MCF 10A (cell line): ENCODE measurements around the gene C4orf51. TPM values are rescaled to one million over a fixed set of nuclear protein-coding genes. Genes with fewer than 3 reads are reported as not detected.
"Not testable (repeated sequence)": the region's sequence is repeated elsewhere in the genome, so short reads cannot be mapped to it uniquely, and the experiment has no call there.

Experiments used
- BruUV-seq: library from RNA; stranded (reverse); fragments of 400-500 nt; replicated peaks from 2 replicates; lab custom pipeline; 2021; lab: Mats Ljungman, UMichigan
- CTCF ChIA-PET: fragments of 300-600 bp; sonication (Branson Sonifier 250); formaldehyde crosslinking; extraction: SDS; loops from one replicate; lab custom pipeline; 2021; ENCODE audit warnings: antibody characterized with exemption, inconsistent platforms; lab: Yijun Ruan, JAX
- POLR2A ChIA-PET: fragments of 300-600, 350-650 bp; sonication (Branson Sonifier 250); formaldehyde crosslinking; extraction: SDS; loops from one replicate; lab custom pipeline; 2020; ENCODE audit warnings: antibody characterized with exemption, inconsistent platforms; lab: Yijun Ruan, JAX
- DNase-seq: peaks from one replicate; pipeline ENCODE4 v3.0.0-alpha.2; 2018; ENCODE audit not compliant: unreplicated experiment
- H3K27ac Mint-ChIP-seq: one replicate; pipeline ENCODE4 v1.8.0; 2022; ENCODE audit warnings: mild to moderate bottlenecking, low read depth, mixed read lengths; ENCODE audit not compliant: unreplicated experiment
- H3K27me3 Mint-ChIP-seq: one replicate; pipeline ENCODE4 v1.8.0; 2022; ENCODE audit warnings: mixed read lengths; ENCODE audit not compliant: insufficient read depth, unreplicated experiment
- H3K36me3 Mint-ChIP-seq: one replicate; pipeline ENCODE4 v1.8.0; 2022; ENCODE audit warnings: mild to moderate bottlenecking, moderate library complexity, mixed read lengths; ENCODE audit not compliant: insufficient read depth, unreplicated experiment
- H3K4me1 Mint-ChIP-seq: one replicate; pipeline ENCODE4 v1.8.0; 2022; ENCODE audit warnings: mixed read lengths; ENCODE audit not compliant: insufficient read depth, unreplicated experiment
- H3K4me3 Mint-ChIP-seq: one replicate; pipeline ENCODE4 v1.8.0; 2022; ENCODE audit warnings: mild to moderate bottlenecking, moderate library complexity, mixed read lengths; ENCODE audit not compliant: unreplicated experiment
- H3K9me3 Mint-ChIP-seq: one replicate; pipeline ENCODE4 v1.8.0; 2022; ENCODE audit warnings: mixed read lengths; ENCODE audit not compliant: unreplicated experiment
- CTCF ChIP-seq: fragments of 200-600 bp; IDR thresholded peaks from one replicate; pipeline ENCODE4 v1.8.0; 2022; ENCODE audit warnings: antibody characterized with exemption, mild to moderate bottlenecking; ENCODE audit not compliant: unreplicated experiment
- intact Hi-C: fragments of 100-400 bp; cut with micrococcal nuclease; formaldehyde crosslinking; loops from 2 replicates; pipeline ENCODE4 v1.14.1; 2022
- total RNA-seq: library from RNA; stranded (reverse); gene quantifications from 2 replicates; pipeline ENCODE4 v1.2.3, GENCODE V29; 2022

Gene C4orf51
- total RNA-seq, 1 experiment from 2014 or later, result not detected

- Mint-ChIP-seq H3K27ac (no peak overlapping the region), H3K9me3 (no peaks in the 10 kb centered on the region), H3K4me3 (no peak overlapping the region), H3K27me3 (no peaks in the 10 kb centered on the region), H3K4me1 (no peaks in the 10 kb centered on the region), H3K36me3 (no peaks in the 10 kb centered on the region)
- CTCF ChIA-PET, result interaction anchor here (0.8 to 1.5 kb wide), 2 partner anchors 67 to 74 kb away, joined by 3 read pairs; no protein-coding TSS in a partner anchor
- BruUV-seq, result no TSS peak
- POLR2A ChIA-PET, result no interaction called here
- TF ChIP-seq CTCF, result no peak
- DNase-seq, result no peak
- intact Hi-C loops, result no loop called here
Measured at GRCh38 chr4:145690610-145691009, 10.7 kb downstream of the C4orf51 start.

GRCh38 chr4:145691416-145691815 lies 11.5 kb downstream of the C4orf51 start:
- H3K9me3 Mint-ChIP-seq, H3K4me3 Mint-ChIP-seq, H3K27ac Mint-ChIP-seq, H3K27me3 Mint-ChIP-seq, POLR2A ChIA-PET, H3K36me3 Mint-ChIP-seq, DNase-seq, intact Hi-C loops, H3K4me1 Mint-ChIP-seq, BruUV-seq: not testable (repeated sequence)
- CTCF ChIA-PET, result interaction anchor here (0.7 kb wide), 1 partner anchor 84 kb away, joined by 3 read pairs; no protein-coding TSS in a partner anchor

GRCh38 chr4:145694929-145695328 lies 15.0 kb downstream of the C4orf51 start:
- no peaks in the 10 kb centered on the region for H3K36me3 Mint-ChIP-seq
- no peaks in the 10 kb centered on the region for H3K4me1 Mint-ChIP-seq
- no peak overlapping the region for H3K27ac Mint-ChIP-seq
- intact Hi-C loops, result no loop called here
- H3K27me3 Mint-ChIP-seq, result no peaks in the 10 kb centered on the region
- TF ChIP-seq CTCF, result no peak
- DNase-seq, result no peak
- H3K4me3 Mint-ChIP-seq, result no peak overlapping the region
- POLR2A ChIA-PET, result no interaction called here
- H3K9me3 Mint-ChIP-seq, result no peaks in the 10 kb centered on the region
- CTCF ChIA-PET, result interaction anchor here (1.0 kb wide), 1 partner anchor 17 kb away, joined by 4 read pairs; no protein-coding TSS in a partner anchor
- BruUV-seq, result no TSS peak

DNA sequence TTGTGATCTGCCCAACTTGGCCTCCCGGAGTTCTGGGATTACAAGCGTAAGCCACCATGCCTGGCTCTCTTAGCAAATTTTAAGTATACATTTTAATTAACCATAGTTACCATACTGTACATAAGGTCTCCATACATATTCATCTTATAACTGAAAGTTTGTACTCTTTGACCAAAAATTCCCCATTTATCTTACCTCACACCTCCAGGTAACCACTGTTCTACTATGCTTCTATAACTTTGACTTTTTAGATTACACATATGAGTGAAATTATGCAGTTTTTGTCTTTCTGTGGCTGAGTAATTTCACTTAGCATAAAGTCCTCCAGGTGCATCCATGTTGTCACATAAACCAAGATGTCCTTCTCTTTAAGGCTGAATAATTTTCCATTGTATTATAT lies 17.4 kb downstream of the C4orf51 start:
- H3K36me3 Mint-ChIP-seq, result no peaks in the 10 kb centered on the region

More for the DNA sequence above, 17.4 kb downstream of the C4orf51 start:
- no peak overlapping the region for H3K27ac Mint-ChIP-seq
- no peaks in the 10 kb centered on the region for H3K27me3 Mint-ChIP-seq
- DNase-seq, result no peak
- TF ChIP-seq CTCF, result no peak
- ChIA-PET POLR2A (no interaction called here), CTCF (interaction anchor here (0.7 to 1.5 kb wide), 2 partner anchors 145 to 242 kb away, joined by 3 read pairs; partner anchors contain the start of gene ZNF827)
- intact Hi-C loops, result no loop called here
- H3K4me3 Mint-ChIP-seq, result no peak overlapping the region
- no peaks in the 10 kb centered on the region for H3K9me3 Mint-ChIP-seq
- no TSS peak for BruUV-seq
- H3K4me1 Mint-ChIP-seq, result no peaks in the 10 kb centered on the region
